ENCODE measurements around the gene STT3A.

Gene STT3A

GRCh38 chr11:125662689-125663088 lies 70.0 kb downstream of the STT3A start:
- FAIRE-seq (no peak), DNase-seq (ENCODE audit: insufficient read length, low spot score) (no peak)
- no peak for TF ChIP-seq POLR2A (IDR thresholded peaks at IDR 0.05; ENCODE audit: low read depth, low read length)

DNA sequence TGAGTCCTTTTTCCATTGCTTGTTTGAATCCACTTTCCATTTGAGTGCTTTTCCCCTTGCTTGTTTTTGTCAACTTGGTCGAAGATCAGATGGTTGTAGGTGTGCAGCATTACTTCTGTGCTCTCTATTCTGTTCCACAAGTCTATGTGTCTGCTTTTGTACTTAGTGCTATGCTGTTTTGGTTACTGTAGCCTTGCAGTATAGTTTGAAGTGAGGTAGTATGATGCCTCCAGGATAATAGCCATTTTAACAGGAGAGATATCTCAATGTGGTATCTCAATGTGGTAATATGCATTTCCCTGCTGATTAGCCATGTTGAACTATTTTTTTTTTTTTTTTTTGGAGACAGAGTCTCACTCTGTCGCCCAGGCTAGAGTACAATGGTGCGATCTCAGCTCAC lies 71.3 kb downstream of the STT3A start:
- DNase-seq (ENCODE audit: insufficient read length, low spot score): no peak
- TF ChIP-seq POLR2A (IDR thresholded peaks at IDR 0.05; ENCODE audit: low read depth, low read length): no peak
- FAIRE-seq: no peak

- no peak for FAIRE-seq
- no peak for DNase-seq (ENCODE audit: insufficient read length, low spot score)
Observed at GRCh38 chr11:125667151-125667550, 74.5 kb downstream of the STT3A start.

DNA sequence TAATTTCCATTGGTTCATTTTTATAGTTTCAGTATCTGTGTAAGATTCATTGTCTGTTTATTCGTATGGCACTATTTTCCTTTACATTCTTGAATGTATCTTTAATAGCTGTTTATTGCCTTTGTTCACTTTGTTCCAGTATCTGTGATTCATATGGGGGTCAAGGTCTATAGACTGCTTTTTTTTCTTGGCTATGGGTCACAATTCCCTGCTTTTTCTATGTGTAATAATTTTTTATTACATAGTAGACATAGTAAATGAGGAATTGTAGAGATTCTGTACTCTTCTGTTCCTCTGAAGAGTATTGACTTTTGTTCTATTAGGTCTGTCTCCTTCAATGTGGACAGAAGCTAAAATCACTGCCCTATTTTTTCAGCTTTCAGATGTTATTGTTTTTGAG lies 77.5 kb downstream of the STT3A start:
- FAIRE-seq (no peak), DNase-seq (ENCODE audit: insufficient read length, low spot score) (no peak)
- TF ChIP-seq POLR2A (IDR thresholded peaks at IDR 0.05; ENCODE audit: low read depth, low read length): no peak

More at GRCh38 chr11:125667151-125667550, 74.5 kb downstream of the STT3A start:
- no peak for TF ChIP-seq POLR2A (IDR thresholded peaks at IDR 0.05; ENCODE audit: low read depth, low read length)

DNA sequence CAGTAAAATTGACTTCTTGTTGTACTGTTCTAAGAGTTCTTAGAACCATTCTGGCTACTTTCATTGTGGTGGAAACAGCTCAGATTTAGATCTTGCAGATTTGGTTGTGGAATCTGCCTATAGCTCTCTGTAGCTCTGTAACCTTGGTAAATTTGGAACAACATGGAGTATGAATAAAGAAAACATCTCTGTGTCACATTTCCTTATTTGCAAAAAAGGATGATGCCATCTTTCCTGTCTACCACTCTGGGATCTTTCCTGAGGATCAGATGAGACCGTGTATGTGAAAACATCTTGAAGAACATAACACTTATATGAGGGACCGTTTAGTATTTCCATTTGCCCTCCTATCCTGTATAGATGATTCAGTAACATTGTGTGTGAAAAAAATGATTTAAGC lies 78.9 kb downstream of the STT3A start:
- FAIRE-seq (no peak), DNase-seq (ENCODE audit: insufficient read length, low spot score) (no peak)
- TF ChIP-seq POLR2A (IDR thresholded peaks at IDR 0.05; ENCODE audit: low read depth, low read length): no peak

Data from H54 (cell line).